ENCODE measurements around the gene TEDC1.

The TEDC1 gene

GRCh38 chr14:105527381-105527825 lies 36.4 kb downstream of the TEDC1 start:
- DNase-seq (ENCODE audit: insufficient read length) (no peak), FAIRE-seq (no peak)
- TF ChIP-seq TAF1 (IDR thresholded peaks at IDR 0.05; ENCODE audit: borderline replicate concordance, low read depth, low read length) (no peak), POLR2AphosphoS5 (IDR thresholded peaks at IDR 0.05; ENCODE audit: low read depth, low read length) (no peak), POLR2A (IDR thresholded peaks at IDR 0.05; ENCODE audit: low read depth, low read length) (no peak)

GRCh38 chr14:105527826-105528585 lies 37.0 kb downstream of the TEDC1 start:
- TF ChIP-seq TAF1 (IDR thresholded peaks at IDR 0.05; ENCODE audit: borderline replicate concordance, low read depth, low read length) = no peak
- no peak for TF ChIP-seq POLR2AphosphoS5 (IDR thresholded peaks at IDR 0.05; ENCODE audit: low read depth, low read length)
- TF ChIP-seq POLR2A (IDR thresholded peaks at IDR 0.05; ENCODE audit: low read depth, low read length) = no peak
- DNase-seq (ENCODE audit: insufficient read length) = peak; percentile 97
- peak; percentile 82 for FAIRE-seq

- no peak for DNase-seq (ENCODE audit: insufficient read length)
- TF ChIP-seq POLR2AphosphoS5 (IDR thresholded peaks at IDR 0.05; ENCODE audit: low read depth, low read length) (no peak), POLR2A (IDR thresholded peaks at IDR 0.05; ENCODE audit: low read depth, low read length) (no peak), TAF1 (IDR thresholded peaks at IDR 0.05; ENCODE audit: borderline replicate concordance, low read depth, low read length) (no peak)
- no peak for FAIRE-seq
These were observed 37.7 kb downstream of the TEDC1 start for GRCh38 chr14:105528586-105529318.

GRCh38 chr14:105529319-105529568 lies 38.2 kb downstream of the TEDC1 start:
- no peak for DNase-seq (ENCODE audit: insufficient read length)
- TF ChIP-seq POLR2A (IDR thresholded peaks at IDR 0.05; ENCODE audit: low read depth, low read length) = no peak
- TF ChIP-seq TAF1 (IDR thresholded peaks at IDR 0.05; ENCODE audit: borderline replicate concordance, low read depth, low read length) = no peak
- no peak for TF ChIP-seq POLR2AphosphoS5 (IDR thresholded peaks at IDR 0.05; ENCODE audit: low read depth, low read length)
- no peak for FAIRE-seq

GRCh38 chr14:105529569-105530284 lies 38.7 kb downstream of the TEDC1 start:
- DNase-seq (ENCODE audit: insufficient read length) (no peak), FAIRE-seq (no peak)
- TF ChIP-seq POLR2AphosphoS5 (IDR thresholded peaks at IDR 0.05; ENCODE audit: low read depth, low read length) = no peak
- no peak for TF ChIP-seq TAF1 (IDR thresholded peaks at IDR 0.05; ENCODE audit: borderline replicate concordance, low read depth, low read length)
- no peak for TF ChIP-seq POLR2A (IDR thresholded peaks at IDR 0.05; ENCODE audit: low read depth, low read length)

GRCh38 chr14:105530285-105531087 lies 39.4 kb downstream of the TEDC1 start:
- no peak for DNase-seq (ENCODE audit: insufficient read length)
- no peak for TF ChIP-seq POLR2AphosphoS5 (IDR thresholded peaks at IDR 0.05; ENCODE audit: low read depth, low read length)
- TF ChIP-seq TAF1 (IDR thresholded peaks at IDR 0.05; ENCODE audit: borderline replicate concordance, low read depth, low read length) = no peak
- FAIRE-seq = no peak

- DNase-seq (ENCODE audit: insufficient read length) (no peak), FAIRE-seq (no peak)
- TF ChIP-seq POLR2AphosphoS5 (IDR thresholded peaks at IDR 0.05; ENCODE audit: low read depth, low read length) = no peak
- TF ChIP-seq TAF1 (IDR thresholded peaks at IDR 0.05; ENCODE audit: borderline replicate concordance, low read depth, low read length) = no peak
These were observed 40.2 kb downstream of the TEDC1 start for GRCh38 chr14:105531088-105531893.

GRCh38 chr14:105531894-105532623 lies 41.0 kb downstream of the TEDC1 start:
- TF ChIP-seq TAF1 (IDR thresholded peaks at IDR 0.05; ENCODE audit: borderline replicate concordance, low read depth, low read length) (no peak), POLR2A (IDR thresholded peaks at IDR 0.05; ENCODE audit: low read depth, low read length) (no peak), POLR2AphosphoS5 (IDR thresholded peaks at IDR 0.05; ENCODE audit: low read depth, low read length) (no peak)
- DNase-seq (ENCODE audit: insufficient read length) = no peak
- no peak for FAIRE-seq

GRCh38 chr14:105532735-105533141 lies 41.7 kb downstream of the TEDC1 start:
- FAIRE-seq (peak; percentile 17), DNase-seq (ENCODE audit: insufficient read length) (peak; percentile 76)
- TF ChIP-seq POLR2AphosphoS5 (IDR thresholded peaks at IDR 0.05; ENCODE audit: low read depth, low read length) (no peak), POLR2A (IDR thresholded peaks at IDR 0.05; ENCODE audit: low read depth, low read length) (no peak), TAF1 (IDR thresholded peaks at IDR 0.05; ENCODE audit: borderline replicate concordance, low read depth, low read length) (no peak)

GRCh38 chr14:105533391-105533790 lies 42.3 kb downstream of the TEDC1 start:
- FAIRE-seq = no peak
- DNase-seq (ENCODE audit: insufficient read length) = no peak
- TF ChIP-seq POLR2AphosphoS5 (IDR thresholded peaks at IDR 0.05; ENCODE audit: low read depth, low read length) (no peak), TAF1 (IDR thresholded peaks at IDR 0.05; ENCODE audit: borderline replicate concordance, low read depth, low read length) (no peak), POLR2A (IDR thresholded peaks at IDR 0.05; ENCODE audit: low read depth, low read length) (no peak)
